ENCODE measurements around the gene FARS2. TPM values are rescaled to one million over a fixed set of nuclear protein-coding genes. Genes with fewer than 3 reads are reported as not detected.

The FARS2 gene
- polyA plus RNA-seq, 2 of the 4 experiments (the other 2 are of a cell fraction): 12.9 to 17.5 TPM

- ChIA-PET POLR2A (no interaction called here), CTCF (no interaction called here)
- no peak for FAIRE-seq
These were observed 271.6 kb downstream of the FARS2 start for GRCh38 chr6:5532941-5533340.

GRCh38 chr6:5534643-5535042 is 273.3 kb downstream of the FARS2 start:
- no peak overlapping the region for H3K4me3 ChIP-seq
- POLR2A ChIA-PET: no interaction called here
- no peak for DNase-seq (ENCODE audit: low read depth in 1 of 2, low spot score in 1 of 2)
- 88% methylated on average over 9 of the region's 9 CpGs for WGBS (ENCODE audit: missing lambda C conversion rate)
- TF ChIP-seq SMC3 (IDR thresholded peaks at IDR 0.05) (no peak), RCOR1 (IDR thresholded peaks at IDR 0.05; ENCODE audit: low read depth, low read length) (no peak), NFE2L2 (conservative IDR thresholded peaks at IDR 0.05; ENCODE audit: low read length) (no peak), HDAC2 (IDR thresholded peaks at IDR 0.05) (no peak), CTCF (IDR thresholded peaks at IDR 0.05) (no peak), CEBPB (IDR thresholded peaks at IDR 0.05) (no peak), CHD4 (IDR thresholded peaks at IDR 0.05; ENCODE audit: borderline replicate concordance) (no peak), BHLHE40 (IDR thresholded peaks at IDR 0.05; ENCODE audit: low read depth, low read length) (no peak), HOXB13 (CRISPR knock-in tag; IDR thresholded peaks at IDR 0.05; ENCODE audit: low read depth) (no peak), POLR2AphosphoS2 (conservative IDR thresholded peaks at IDR 0.05; ENCODE audit: low read length) (no peak), ZC3H11A (IDR thresholded peaks at IDR 0.05) (no peak), MAFK (IDR thresholded peaks at IDR 0.05; ENCODE audit: partially characterized antibody) (no peak), FOSB (CRISPR knock-in tag; IDR thresholded peaks at IDR 0.05) (no peak), TP53 (CRISPR knock-in tag; IDR thresholded peaks at IDR 0.05) (no peak), PBX3 (IDR thresholded peaks at IDR 0.05) (no peak), TFCP2L1 (CRISPR knock-in tag; IDR thresholded peaks at IDR 0.05) (no peak), CBX2 (IDR thresholded peaks at IDR 0.05; ENCODE audit: borderline replicate concordance, low read depth) (no peak), POLR2A (IDR thresholded peaks at IDR 0.05; ENCODE audit: low read length) (no peak), CHD2 (IDR thresholded peaks at IDR 0.05; ENCODE audit: low read length, partially characterized antibody) (no peak)
- CTCF ChIA-PET: no interaction called here
- H3K4me2 ChIP-seq: no peak overlapping the region
- no peaks in the 10 kb centered on the region for H3K9me3 ChIP-seq
- no peak overlapping the region for H3K27ac ChIP-seq
- FAIRE-seq: no peak
- ATAC-seq: no peak
- no peaks in the 10 kb centered on the region for H3K4me1 ChIP-seq

More at GRCh38 chr6:5532941-5533340, 271.6 kb downstream of the FARS2 start:
- 91% methylated on average over 3 of the region's 3 CpGs for WGBS (ENCODE audit: missing lambda C conversion rate)
- H3K9me3 ChIP-seq: no peaks in the 10 kb centered on the region
- H3K4me3 ChIP-seq: no peak overlapping the region
- H3K4me2 ChIP-seq: no peak overlapping the region
- H3K27ac ChIP-seq: no peak overlapping the region
- TF ChIP-seq SMC3 (IDR thresholded peaks at IDR 0.05) (no peak), TFCP2L1 (CRISPR knock-in tag; IDR thresholded peaks at IDR 0.05) (no peak), RARB (CRISPR knock-in tag; IDR thresholded peaks at IDR 0.05) (no peak), TP53 (CRISPR knock-in tag; IDR thresholded peaks at IDR 0.05) (no peak), JUNB (IDR thresholded peaks at IDR 0.05) (no peak), HOXB13 (CRISPR knock-in tag; IDR thresholded peaks at IDR 0.05; ENCODE audit: low read depth) (no peak), HOXA7 (CRISPR knock-in tag; IDR thresholded peaks at IDR 0.05) (no peak), ZSCAN20 (CRISPR knock-in tag; IDR thresholded peaks at IDR 0.05) (no peak), KDM1A (IDR thresholded peaks at IDR 0.05; ENCODE audit: low read depth) (no peak)
- DNase-seq (ENCODE audit: low read depth in 1 of 2, low spot score in 1 of 2) (no peak), ATAC-seq (no peak)
- H3K4me1 ChIP-seq: no peaks in the 10 kb centered on the region

- no peaks in the 10 kb centered on the region for H3K4me1 ChIP-seq
- DNase-seq (ENCODE audit: low read depth in 1 of 2, low spot score in 1 of 2) (no peak), ATAC-seq (no peak), FAIRE-seq (no peak)
- H3K27ac ChIP-seq: no peak overlapping the region
- CTCF ChIA-PET: no interaction called here
- no peak overlapping the region for H3K4me3 ChIP-seq
- H3K9me3 ChIP-seq: no peaks in the 10 kb centered on the region
- POLR2A ChIA-PET: no interaction called here
- 60% methylated on average over 1 of the region's 1 CpG for WGBS (ENCODE audit: missing lambda C conversion rate)
- H3K4me2 ChIP-seq: no peak overlapping the region
- no peak for TF ChIP-seq MAFK (IDR thresholded peaks at IDR 0.05; ENCODE audit: partially characterized antibody)
- TF ChIP-seq ZFP36 (IDR thresholded peaks at IDR 0.05; ENCODE audit: borderline replicate concordance, partially characterized antibody): no peak
- TF ChIP-seq HDAC2 (IDR thresholded peaks at IDR 0.05): no peak
- no peak for TF ChIP-seq HES2 (IDR thresholded peaks at IDR 0.05)
- no peak for TF ChIP-seq BHLHE40 (IDR thresholded peaks at IDR 0.05; ENCODE audit: low read depth, low read length)
- no peak for TF ChIP-seq MAX (IDR thresholded peaks at IDR 0.05)
- no peak for TF ChIP-seq ELK1 (IDR thresholded peaks at IDR 0.05; ENCODE audit: low read depth, low read length)
- TF ChIP-seq RFX5 (IDR thresholded peaks at IDR 0.05): no peak
- TF ChIP-seq ZC3H11A (IDR thresholded peaks at IDR 0.05): no peak
- no peak for TF ChIP-seq E2F6 (IDR thresholded peaks at IDR 0.05; ENCODE audit: borderline replicate concordance, low read depth)
- TF ChIP-seq FOSL2 (IDR thresholded peaks at IDR 0.05): no peak
- TF ChIP-seq FOSL2 (CRISPR knock-in tag; IDR thresholded peaks at IDR 0.05): no peak
- no peak for TF ChIP-seq FOXS1 (CRISPR knock-in tag; IDR thresholded peaks at IDR 0.05)
- TF ChIP-seq EHMT2 (IDR thresholded peaks at IDR 0.05; ENCODE audit: low read depth): no peak
- TF ChIP-seq POLR2AphosphoS2 (conservative IDR thresholded peaks at IDR 0.05; ENCODE audit: low read length): no peak
These were observed 275.3 kb downstream of the FARS2 start for GRCh38 chr6:5536644-5537043.

Data from A549 (cell line).